HepG2 (cell line): ENCODE data around the gene MACROD2. TPM values are rescaled to one million over a fixed set of nuclear protein-coding genes. Genes with fewer than 3 reads are reported as not detected.

Experiments used
- ATAC-seq: fragments of 200-7000 bp; cut with Tn5 transposase; 3 replicates; pipeline ENCODE4 v1.9.1; 2020; ENCODE audit warnings: mild to moderate bottlenecking, moderate library complexity
- BruUV-seq: library from RNA; stranded (reverse); fragments of 400-500 nt; replicated peaks from 2 replicates; lab custom pipeline; 2021; lab: Mats Ljungman, UMichigan
- CTCF ChIA-PET: fragments of 300-600 bp; formaldehyde crosslinking; extraction: SDS; loops from one replicate; lab custom pipeline; 2021; ENCODE audit warnings: low total read pairs, inconsistent platforms, low intra/inter-chr PET ratio; lab: Yijun Ruan, JAX
- POLR2A ChIA-PET: fragments of 350-600 bp; sonication (Branson Sonifier 250); formaldehyde crosslinking; loops from one replicate; lab custom pipeline; 2020; ENCODE audit warnings: antibody characterized with exemption, inconsistent platforms; lab: Yijun Ruan, JAX
- DNase-seq: peaks from one replicate; pipeline ENCODE4 v3.0.0-alpha.2; 2015; ENCODE audit warnings: low spot score
- FAIRE-seq: peaks from 3 replicates; lab custom pipeline; 2011; peaks lifted over from hg19 to GRCh38; lab: Jason Lieb, UNC
- H2AFZ ChIP-seq: one replicate; pipeline ENCODE4 v1.6.1; 2011; ENCODE audit warnings: low read length, inconsistent platforms
- H3K27ac ChIP-seq: fragments of 300-600 bp; 3 replicates; pipeline ENCODE4 v1.8.0; 2011; ENCODE audit warnings: mixed run types, mild to moderate bottlenecking, mixed read lengths, low read length, inconsistent platforms; ENCODE audit not compliant: insufficient read depth; ENCODE audit errors: extremely low read length
- H3K27me3 ChIP-seq, 2 experiments: fragments of 200-600 bp in 1 of 2; 2 replicates in 1 of 2; 3 replicates in 1 of 2; pipeline versions ENCODE4 v1.6.0 to v1.8.0; 2011; ENCODE audit warnings: low read length in 2 of 2, mild to moderate bottlenecking in 2 of 2, moderate library complexity in 2 of 2, inconsistent platforms in 1 of 2; ENCODE audit not compliant: insufficient read depth in 2 of 2, control insufficient read depth in 1 of 2
- H3K36me3 ChIP-seq, 2 experiments: fragments of 200-600 bp in 1 of 2; replicated peaks in 1 of 2; 2 replicates in 1 of 2; 3 replicates in 1 of 2; pipeline versions ENCODE4 v1.5.1 to v1.8.0; 2011; ENCODE audit warnings: low read length in 2 of 2, inconsistent platforms in 1 of 2; ENCODE audit not compliant: insufficient read depth in 2 of 2, control insufficient read depth in 1 of 2
- H3K4me1 ChIP-seq: 2 replicates; pipeline ENCODE4 v1.5.1; 2012; ENCODE audit warnings: low read length, inconsistent platforms; ENCODE audit not compliant: insufficient read depth
- H3K4me2 ChIP-seq: 2 replicates; pipeline ENCODE4 v1.6.0; 2011; ENCODE audit warnings: low read depth, low read length, inconsistent platforms
- H3K4me3 ChIP-seq, 3 experiments: fragments of 200-600 bp in 1 of 3; sonication (generic), shearing (Covaris generic) in 1 of 3; replicated peaks in 1 of 3; 2 replicates each; pipeline ENCODE4 v1.5.1; 2011 to 2016; ENCODE audit warnings: low read length in 3 of 3, inconsistent platforms in 2 of 3, low read depth in 2 of 3, mild to moderate bottlenecking in 2 of 3, control low read depth in 1 of 3, mixed read lengths in 1 of 3; ENCODE audit not compliant: insufficient read depth in 1 of 3
- H3K79me2 ChIP-seq: one replicate; pipeline ENCODE4 v1.6.1; 2011; ENCODE audit warnings: low read length, inconsistent platforms; ENCODE audit not compliant: insufficient read depth
- H3K9ac ChIP-seq: 2 replicates; pipeline ENCODE4 v1.6.0; 2011; ENCODE audit warnings: mild to moderate bottlenecking, low read depth, low read length, inconsistent platforms; ENCODE audit not compliant: insufficient read depth
- H3K9me3 ChIP-seq: 2 replicates; pipeline ENCODE4 v1.5.1; 2012; ENCODE audit warnings: mild to moderate bottlenecking, low read length
- H4K20me1 ChIP-seq: 2 replicates; pipeline ENCODE4 v1.6.0; 2011; ENCODE audit warnings: inconsistent platforms, mild to moderate bottlenecking, low read length, moderate library complexity; ENCODE audit not compliant: insufficient read depth
- BHLHE40 ChIP-seq: IDR thresholded peaks from 2 replicates; pipeline ENCODE4 v1.6.1; 2011; ENCODE audit warnings: low read length, improper control_type of control experiment
- CREB1 ChIP-seq, 2 experiments: fragments of 450-650 bp in 1 of 2; IDR thresholded peaks; 2 replicates each; pipeline ENCODE4 v1.6.1; 2016 to 2017; ENCODE audit warnings: control low read depth in 1 of 2, mild to moderate bottlenecking in 1 of 2, missing compliant biosample characterization in 1 of 2, missing genetic modification characterization in 1 of 2
- CSRNP2 ChIP-seq: sonication (generic); formaldehyde crosslinking; conservative IDR thresholded peaks from 2 replicates; pipeline ENCODE4 v1.8.0; 2022; ENCODE audit warnings: low read depth, missing genetic modification reagents
- ERF ChIP-seq: IDR thresholded peaks from 2 replicates; pipeline ENCODE4 v1.6.1; 2018; ENCODE audit warnings: missing biosample characterization, missing genetic modification reagents
- IRX3 ChIP-seq: sonication (generic); formaldehyde crosslinking; IDR thresholded peaks from 2 replicates; pipeline ENCODE4 v1.8.1; 2023; ENCODE audit warnings: mild to moderate bottlenecking, low read depth, missing genetic modification reagents, borderline replicate concordance
- JUNB ChIP-seq: sonication (generic); formaldehyde crosslinking; IDR thresholded peaks from 2 replicates; pipeline ENCODE4 v1.8.0; 2022; ENCODE audit warnings: missing genetic modification reagents, mild to moderate bottlenecking, borderline replicate concordance
- JUND ChIP-seq: sonication (generic); formaldehyde crosslinking; IDR thresholded peaks from 2 replicates; pipeline ENCODE4 v1.8.0; 2022; ENCODE audit warnings: mild to moderate bottlenecking, missing genetic modification reagents
- KDM3A ChIP-seq: IDR thresholded peaks from 2 replicates; pipeline ENCODE4 v1.6.1; 2018; ENCODE audit warnings: low read depth, missing compliant biosample characterization
- KDM6A ChIP-seq: IDR thresholded peaks from 2 replicates; pipeline ENCODE4 v1.6.1; 2016; ENCODE audit warnings: low read depth
- MED1 ChIP-seq: sonication (generic); formaldehyde crosslinking; IDR thresholded peaks from 2 replicates; pipeline ENCODE4 v1.4.0; 2020; ENCODE audit warnings: missing genetic modification reagents
- MEIS1 ChIP-seq: sonication (generic); formaldehyde crosslinking; IDR thresholded peaks from 2 replicates; pipeline ENCODE4 v1.9.0; 2021; ENCODE audit warnings: mild to moderate bottlenecking, missing genetic modification reagents, moderate library complexity, borderline replicate concordance
- MXI1 ChIP-seq: IDR thresholded peaks from 3 replicates; pipeline ENCODE4 v1.6.1; 2012; ENCODE audit warnings: low read depth, low read length, inconsistent platforms, borderline replicate concordance
- NFKB2 ChIP-seq: sonication (generic); formaldehyde crosslinking; IDR thresholded peaks from 2 replicates; pipeline ENCODE4 v1.4.0; 2020; ENCODE audit warnings: missing genetic modification reagents, borderline replicate concordance
- TEAD2 ChIP-seq: sonication (generic); formaldehyde crosslinking; IDR thresholded peaks from 2 replicates; pipeline ENCODE4 v1.9.0; 2021; ENCODE audit warnings: missing genetic modification reagents
- THYN1 ChIP-seq: sonication (generic); formaldehyde crosslinking; IDR thresholded peaks from 2 replicates; pipeline ENCODE4 v1.8.1; 2023; ENCODE audit warnings: low read depth, mild to moderate bottlenecking, moderate library complexity, missing genetic modification reagents, borderline replicate concordance
- TOE1 ChIP-seq: sonication (generic); formaldehyde crosslinking; IDR thresholded peaks from 2 replicates; pipeline ENCODE4 v1.4.0; 2020; ENCODE audit warnings: mild to moderate bottlenecking, missing genetic modification reagents
- ZNF282 ChIP-seq: fragments of 450-650 bp; IDR thresholded peaks from 2 replicates; pipeline ENCODE4 v1.6.1; 2018; ENCODE audit not compliant: partially characterized antibody
- ZNF616 ChIP-seq: sonication (generic); formaldehyde crosslinking; IDR thresholded peaks from 2 replicates; pipeline ENCODE4 v1.5.0; 2020; ENCODE audit warnings: low read depth, mild to moderate bottlenecking, missing genetic modification reagents
- ZNF713 ChIP-seq: sonication (generic); formaldehyde crosslinking; IDR thresholded peaks from 2 replicates; pipeline ENCODE4 v1.4.0; 2020; ENCODE audit warnings: mild to moderate bottlenecking, missing genetic modification reagents
- ZNF761 ChIP-seq: sonication (generic); formaldehyde crosslinking; conservative IDR thresholded peaks from 2 replicates; pipeline ENCODE4 v1.4.0; 2020; ENCODE audit warnings: mild to moderate bottlenecking, missing genetic modification reagents
- WGBS: methylation state at CpG from one replicate; pipeline ENCODE4 v1.1.6; 2017; ENCODE audit warnings: low lambda C conversion rate; 5-methylcytosine and 5-hydroxymethylcytosine counted together
- in situ Hi-C: cut with HindIII; loops from 2 replicates; pipeline ENCODE4 v1.10.0; 2017; ENCODE audit warnings: low pct_unique_long_range_greater_than_20kb; ENCODE audit not compliant: extremely low pct_ligation_motif_present
- intact Hi-C: fragments of 100-400 bp; cut with micrococcal nuclease; formaldehyde crosslinking; loops from one replicate; pipeline ENCODE4 v1.10.0; 2022; ENCODE audit not compliant: unreplicated experiment
- polyA plus RNA-seq, 8 experiments: library from polyadenylated mRNA; depleted of rRNA in 3 of 8; stranded (reverse) in 7 of 8; unstranded in 1 of 8; fragments of >200 nt; fragmentation: Illumina TruSeq in 4 of 8; extraction: Trizol in 4 of 8; gene quantifications; 2 replicates each; pipeline versions ENCODE4 v1.2.1 to v1.2.3, GENCODE V29; 2011 to 2016; ENCODE audit warnings: low read depth in 4 of 8, missing spikeins in 1 of 8, mixed read lengths in 1 of 8; ENCODE audit not compliant: insufficient read depth in 1 of 8
- total RNA-seq, 5 experiments: library from RNA; depleted of rRNA; stranded (reverse); fragments of >200 nt; fragmentation: Illumina TruSeq; extraction: Trizol; gene quantifications; 2 replicates each; pipeline ENCODE4 v1.2.3, GENCODE V29; 2016; ENCODE audit warnings: low read depth in 1 of 5
- TF ChIP-seq, protein P1 (sequence below): sonication (generic); formaldehyde crosslinking; IDR thresholded peaks from 2 replicates; pipeline ENCODE4 v1.4.0; 2020; ENCODE audit warnings: missing genetic modification reagents, mild to moderate bottlenecking, borderline replicate concordance

MACROD2 gene
- total and polyA plus RNA-seq, 2 of the 13 experiments (the other 11 are each of a cell fraction or from before 2014, with no cell fraction given) = 0.13 to 0.51 TPM

DNA sequence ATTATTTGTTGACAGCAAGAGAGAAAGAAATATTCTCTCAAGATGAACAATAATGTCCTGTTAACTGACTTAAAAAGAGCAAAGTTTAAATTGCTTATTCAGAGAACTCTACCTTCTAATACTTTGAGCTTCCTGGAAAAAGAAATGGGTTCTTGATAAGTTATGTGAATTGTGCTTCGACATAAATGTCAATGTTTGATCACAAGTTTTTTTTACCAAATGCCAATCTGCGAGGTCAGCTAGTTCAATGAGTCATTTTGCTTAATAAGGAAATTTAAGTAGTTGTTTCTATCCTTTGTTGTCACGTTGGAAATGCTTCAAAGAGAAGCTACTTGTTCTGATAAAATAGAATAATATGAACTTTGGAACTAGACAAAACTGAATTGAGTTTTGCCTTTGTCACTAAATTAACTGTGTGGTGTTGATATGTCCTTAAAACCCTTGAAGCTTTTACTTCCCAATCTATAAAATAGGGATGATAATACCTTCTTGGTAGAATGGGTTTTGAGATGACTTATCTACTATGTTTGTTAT lies 984.2 kb downstream of the MACROD2 start:
- POLR2A ChIA-PET = interaction anchor here (0.8 to 5.6 kb wide), 8 partner anchors 10 to 642 kb away, joined by 3 to 56 read pairs (median 6); partner anchors contain the start of gene FLRT3
- H3K27ac ChIP-seq = peak overlapping the region; percentile 73
- 1% methylated on average over 3 of the region's 3 CpGs for WGBS
- TF ChIP-seq ZNF713 (CRISPR knock-in tag) = no peak
- no peak for TF ChIP-seq MXI1
- TF ChIP-seq TOE1 = no peak; the same call in 1 of the 2 replicates
- no peak for TF ChIP-seq TEAD2 (CRISPR knock-in tag)
- TF ChIP-seq CSRNP2 (CRISPR knock-in tag) = no peak
- TF ChIP-seq ERF (CRISPR knock-in tag) = peak; percentile 51
- TF ChIP-seq ZNF282 = no peak
- peak; percentile 79 for TF ChIP-seq KDM6A (CRISPR knock-in tag)
- TF ChIP-seq ZNF616 = no peak
- no peak for TF ChIP-seq CREB1 (IDR thresholded peaks at IDR 0.05)
- peak; percentile 82 for TF ChIP-seq CREB1 (CRISPR knock-in tag; IDR thresholded peaks at IDR 0.05)
- peak; percentile 79; the same call in 1 of the 2 replicates for TF ChIP-seq JUNB (CRISPR knock-in tag)
- TF ChIP-seq JUND (CRISPR knock-in tag) = peak; percentile 71
- peak; percentile 56; the same call in 1 of the 2 replicates for TF ChIP-seq MEIS1 (CRISPR knock-in tag)
- TF ChIP-seq KDM3A = 0 out of 2 replicates have a peak, but pooled peaks have one; percentile 26
- TF ChIP-seq, protein P1, sequence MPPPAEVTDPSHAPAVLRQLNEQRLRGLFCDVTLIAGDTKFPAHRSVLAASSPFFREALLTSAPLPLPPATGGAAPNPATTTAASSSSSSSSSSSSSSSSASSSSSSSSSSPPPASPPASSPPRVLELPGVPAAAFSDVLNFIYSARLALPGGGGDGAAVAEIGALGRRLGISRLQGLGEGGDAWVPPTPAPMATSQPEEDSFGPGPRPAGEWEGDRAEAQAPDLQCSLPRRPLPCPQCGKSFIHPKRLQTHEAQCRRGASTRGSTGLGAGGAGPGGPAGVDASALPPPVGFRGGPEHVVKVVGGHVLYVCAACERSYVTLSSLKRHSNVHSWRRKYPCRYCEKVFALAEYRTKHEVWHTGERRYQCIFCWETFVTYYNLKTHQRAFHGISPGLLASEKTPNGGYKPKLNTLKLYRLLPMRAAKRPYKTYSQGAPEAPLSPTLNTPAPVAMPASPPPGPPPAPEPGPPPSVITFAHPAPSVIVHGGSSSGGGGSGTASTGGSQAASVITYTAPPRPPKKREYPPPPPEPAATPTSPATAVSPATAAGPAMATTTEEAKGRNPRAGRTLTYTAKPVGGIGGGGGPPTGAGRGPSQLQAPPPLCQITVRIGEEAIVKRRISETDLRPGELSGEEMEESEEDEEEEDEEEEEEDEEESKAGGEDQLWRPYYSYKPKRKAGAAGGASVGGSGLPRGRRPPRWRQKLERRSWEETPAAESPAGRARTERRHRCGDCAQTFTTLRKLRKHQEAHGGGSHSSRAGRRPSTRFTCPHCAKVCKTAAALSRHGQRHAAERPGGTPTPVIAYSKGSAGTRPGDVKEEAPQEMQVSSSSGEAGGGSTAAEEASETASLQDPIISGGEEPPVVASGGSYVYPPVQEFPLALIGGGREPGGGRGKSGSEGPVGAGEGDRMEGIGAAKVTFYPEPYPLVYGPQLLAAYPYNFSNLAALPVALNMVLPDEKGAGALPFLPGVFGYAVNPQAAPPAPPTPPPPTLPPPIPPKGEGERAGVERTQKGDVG (CRISPR knock-in tag) = no peak
- TF ChIP-seq ZNF761 (CRISPR knock-in tag) = 0 out of 2 replicates have a peak, but pooled peaks have one; percentile 71
- TF ChIP-seq MED1 (CRISPR knock-in tag) = peak; percentile 100
- TF ChIP-seq THYN1 = no peak
- peak; percentile 68; the same call in 1 of the 2 replicates for TF ChIP-seq BHLHE40
- TF ChIP-seq IRX3 (CRISPR knock-in tag) = no peak
- TF ChIP-seq NFKB2 = no peak

More for the DNA sequence above, 984.2 kb downstream of the MACROD2 start:
- H3K4me2 ChIP-seq = peak overlapping the region; percentile 38
- peak; percentile 74 for ATAC-seq
- in situ Hi-C loops (no loop called here), intact Hi-C loops (loop anchor here (1.0 kb wide), 2 partner anchors 100 to 642 kb away; partner anchors contain the start of gene FLRT3)
- H3K4me1 ChIP-seq = peaks cover 76% of the 10 kb centered on the region
- no peaks in the 10 kb centered on the region for H3K79me2 ChIP-seq
- H3K9me3 ChIP-seq = peaks cover 33% of the 10 kb centered on the region
- H3K4me3 ChIP-seq = no peak overlapping the region; a peak in 1 of 6 replicates
- peak; percentile 56 for FAIRE-seq
- H2AFZ ChIP-seq = no peak overlapping the region
- peak overlapping the region; percentile 43 for H3K9ac ChIP-seq
- H3K27me3 ChIP-seq = no peaks in the 10 kb centered on the region
- CTCF ChIA-PET = interaction anchor here (0.6 kb wide), 1 partner anchor 81 kb away, joined by 3 read pairs; no protein-coding TSS in a partner anchor
- H3K36me3 ChIP-seq = no peaks in the 10 kb centered on the region
- DNase-seq = peak; percentile 99
- no TSS peak for BruUV-seq
- H4K20me1 ChIP-seq = no peaks in the 10 kb centered on the region
